Measurements from ENCODE around the gene RASSF1. TPM values are rescaled to one million over a fixed set of nuclear protein-coding genes. Genes with fewer than 3 reads are reported as not detected.
A peak's percentile ranks its signal among the peaks of the same experiment; 100 is the strongest.

RASSF1 gene
- total and polyA plus RNA-seq, 10 of the 15 experiments (the other 5 are each of a cell fraction or from before 2014, with no cell fraction given) = 4.4 to 59.6 (median 37.2) TPM

DNA sequence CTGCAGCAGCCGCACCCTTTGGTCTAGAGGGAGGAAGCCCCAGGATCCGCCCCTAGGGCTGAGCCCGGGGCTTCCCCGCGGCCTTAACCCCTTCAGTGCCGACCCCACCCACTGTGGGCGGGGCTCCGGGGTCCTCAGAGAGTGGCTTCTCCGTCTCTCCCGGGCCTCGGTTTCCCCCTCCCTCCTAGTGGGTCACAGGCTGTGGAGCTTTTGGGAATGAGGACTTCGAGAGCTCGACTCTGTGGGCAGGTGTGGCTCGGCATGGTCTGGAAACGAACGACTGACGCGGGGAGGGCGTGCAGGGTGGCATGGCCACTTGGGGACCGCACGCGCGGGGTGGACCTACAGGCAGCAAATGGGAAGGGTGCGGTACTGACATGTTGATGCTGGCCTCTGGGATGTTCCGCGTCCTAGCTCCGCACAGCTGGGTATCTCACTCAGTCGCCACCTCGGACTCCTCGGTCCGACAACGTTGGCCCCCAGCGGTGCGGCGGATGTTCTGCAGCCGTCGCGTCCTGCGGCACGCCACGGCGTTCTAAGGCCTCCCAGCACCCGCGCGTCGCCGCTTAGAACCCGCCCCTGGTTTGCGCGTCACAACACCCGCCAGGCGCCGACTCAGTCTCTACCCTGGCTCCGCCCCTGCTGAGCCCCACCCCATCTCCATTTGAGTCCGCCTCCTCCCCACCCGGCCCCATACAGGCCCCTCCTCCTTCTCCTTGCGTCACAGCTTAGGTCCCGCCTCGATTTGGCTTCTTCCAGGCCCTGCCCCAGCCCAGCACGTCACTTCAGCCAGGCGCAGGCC lies 41.6 kb downstream of the RASSF1 start, which contains the start of the genes HYAL3 and NAA80 (continued):
- TF ChIP-seq, protein P1, sequence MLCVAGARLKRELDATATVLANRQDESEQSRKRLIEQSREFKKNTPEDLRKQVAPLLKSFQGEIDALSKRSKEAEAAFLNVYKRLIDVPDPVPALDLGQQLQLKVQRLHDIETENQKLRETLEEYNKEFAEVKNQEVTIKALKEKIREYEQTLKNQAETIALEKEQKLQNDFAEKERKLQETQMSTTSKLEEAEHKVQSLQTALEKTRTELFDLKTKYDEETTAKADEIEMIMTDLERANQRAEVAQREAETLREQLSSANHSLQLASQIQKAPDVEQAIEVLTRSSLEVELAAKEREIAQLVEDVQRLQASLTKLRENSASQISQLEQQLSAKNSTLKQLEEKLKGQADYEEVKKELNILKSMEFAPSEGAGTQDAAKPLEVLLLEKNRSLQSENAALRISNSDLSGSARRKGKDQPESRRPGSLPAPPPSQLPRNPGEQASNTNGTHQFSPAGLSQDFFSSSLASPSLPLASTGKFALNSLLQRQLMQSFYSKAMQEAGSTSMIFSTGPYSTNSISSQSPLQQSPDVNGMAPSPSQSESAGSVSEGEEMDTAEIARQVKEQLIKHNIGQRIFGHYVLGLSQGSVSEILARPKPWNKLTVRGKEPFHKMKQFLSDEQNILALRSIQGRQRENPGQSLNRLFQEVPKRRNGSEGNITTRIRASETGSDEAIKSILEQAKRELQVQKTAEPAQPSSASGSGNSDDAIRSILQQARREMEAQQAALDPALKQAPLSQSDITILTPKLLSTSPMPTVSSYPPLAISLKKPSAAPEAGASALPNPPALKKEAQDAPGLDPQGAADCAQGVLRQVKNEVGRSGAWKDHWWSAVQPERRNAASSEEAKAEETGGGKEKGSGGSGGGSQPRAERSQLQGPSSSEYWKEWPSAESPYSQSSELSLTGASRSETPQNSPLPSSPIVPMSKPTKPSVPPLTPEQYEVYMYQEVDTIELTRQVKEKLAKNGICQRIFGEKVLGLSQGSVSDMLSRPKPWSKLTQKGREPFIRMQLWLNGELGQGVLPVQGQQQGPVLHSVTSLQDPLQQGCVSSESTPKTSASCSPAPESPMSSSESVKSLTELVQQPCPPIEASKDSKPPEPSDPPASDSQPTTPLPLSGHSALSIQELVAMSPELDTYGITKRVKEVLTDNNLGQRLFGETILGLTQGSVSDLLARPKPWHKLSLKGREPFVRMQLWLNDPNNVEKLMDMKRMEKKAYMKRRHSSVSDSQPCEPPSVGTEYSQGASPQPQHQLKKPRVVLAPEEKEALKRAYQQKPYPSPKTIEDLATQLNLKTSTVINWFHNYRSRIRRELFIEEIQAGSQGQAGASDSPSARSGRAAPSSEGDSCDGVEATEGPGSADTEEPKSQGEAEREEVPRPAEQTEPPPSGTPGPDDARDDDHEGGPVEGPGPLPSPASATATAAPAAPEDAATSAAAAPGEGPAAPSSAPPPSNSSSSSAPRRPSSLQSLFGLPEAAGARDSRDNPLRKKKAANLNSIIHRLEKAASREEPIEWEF (IDR thresholded peaks at IDR 0.05; ENCODE audit: insufficient replicate concordance, low read depth, low read length) = no peak
- TF ChIP-seq ZSCAN29 (IDR thresholded peaks at IDR 0.05) = no peak
- peak; percentile 34; the same call in 1 of the 2 replicates for TF ChIP-seq CBFB (IDR thresholded peaks at IDR 0.05; ENCODE audit: low read depth)
- no peak for TF ChIP-seq ZBED1 (IDR thresholded peaks at IDR 0.05; ENCODE audit: borderline replicate concordance)
- TF ChIP-seq MEF2B (IDR thresholded peaks at IDR 0.05; ENCODE audit: partially characterized antibody, poor library complexity, severe bottlenecking) = peak; percentile 17
- TF ChIP-seq CHD2 (IDR thresholded peaks at IDR 0.05; ENCODE audit: borderline replicate concordance, low read depth, low read length) = no peak
- peak; percentile 100 for TF ChIP-seq HDGF (IDR thresholded peaks at IDR 0.05)
- no peak for TF ChIP-seq RAD51 (IDR thresholded peaks at IDR 0.05)
- TF ChIP-seq BCL11A (IDR thresholded peaks at IDR 0.05; ENCODE audit: low read depth, low read length) = no peak
- TF ChIP-seq USF2 (IDR thresholded peaks at IDR 0.05; ENCODE audit: borderline replicate concordance, low read depth, low read length) = no peak
- no peak for TF ChIP-seq MTA3 (IDR thresholded peaks at IDR 0.05; ENCODE audit: borderline replicate concordance, low read length)
- TF ChIP-seq EZH2 (IDR thresholded peaks at IDR 0.05; ENCODE audit: borderline replicate concordance, control insufficient read depth, low read depth, low read length) = no peak
- TF ChIP-seq GATAD2B (conservative IDR thresholded peaks at IDR 0.05; ENCODE audit: low read depth) = peak; percentile 95
- no peak for TF ChIP-seq RBBP5 (conservative IDR thresholded peaks at IDR 0.05)
- TF ChIP-seq EED (IDR thresholded peaks at IDR 0.05; ENCODE audit: low read depth) = no peak
- peak; percentile 99 for TF ChIP-seq POLR2A (IDR thresholded peaks at IDR 0.05; ENCODE audit: low read depth, low read length)
- peak; percentile 27 to 55; a peak in 2 of 4 replicates for TF ChIP-seq IKZF2 (IDR thresholded peaks at IDR 0.05)
- TF ChIP-seq CBX5 (IDR thresholded peaks at IDR 0.05; ENCODE audit: low read depth) = no peak
- TF ChIP-seq RAD21 (IDR thresholded peaks at IDR 0.05; ENCODE audit: insufficient read depth, low read depth, low read length) = no peak
- TF ChIP-seq SMC3 (IDR thresholded peaks at IDR 0.05; ENCODE audit: borderline replicate concordance, low read length) = no peak
- TF ChIP-seq ETV6 (conservative IDR thresholded peaks at IDR 0.05 in 1 of 2, IDR thresholded peaks at IDR 0.05 in 1 of 2; ENCODE audit: borderline replicate concordance in 1 of 2, low read depth in 1 of 2) = no peak
- TF ChIP-seq POLR2AphosphoS2 (IDR thresholded peaks at IDR 0.05; ENCODE audit: low read depth, low read length) = peak; percentile 81; the same call in 1 of the 2 replicates
- TF ChIP-seq YBX1 (IDR thresholded peaks at IDR 0.05) = no peak
- TF ChIP-seq, protein P2, sequence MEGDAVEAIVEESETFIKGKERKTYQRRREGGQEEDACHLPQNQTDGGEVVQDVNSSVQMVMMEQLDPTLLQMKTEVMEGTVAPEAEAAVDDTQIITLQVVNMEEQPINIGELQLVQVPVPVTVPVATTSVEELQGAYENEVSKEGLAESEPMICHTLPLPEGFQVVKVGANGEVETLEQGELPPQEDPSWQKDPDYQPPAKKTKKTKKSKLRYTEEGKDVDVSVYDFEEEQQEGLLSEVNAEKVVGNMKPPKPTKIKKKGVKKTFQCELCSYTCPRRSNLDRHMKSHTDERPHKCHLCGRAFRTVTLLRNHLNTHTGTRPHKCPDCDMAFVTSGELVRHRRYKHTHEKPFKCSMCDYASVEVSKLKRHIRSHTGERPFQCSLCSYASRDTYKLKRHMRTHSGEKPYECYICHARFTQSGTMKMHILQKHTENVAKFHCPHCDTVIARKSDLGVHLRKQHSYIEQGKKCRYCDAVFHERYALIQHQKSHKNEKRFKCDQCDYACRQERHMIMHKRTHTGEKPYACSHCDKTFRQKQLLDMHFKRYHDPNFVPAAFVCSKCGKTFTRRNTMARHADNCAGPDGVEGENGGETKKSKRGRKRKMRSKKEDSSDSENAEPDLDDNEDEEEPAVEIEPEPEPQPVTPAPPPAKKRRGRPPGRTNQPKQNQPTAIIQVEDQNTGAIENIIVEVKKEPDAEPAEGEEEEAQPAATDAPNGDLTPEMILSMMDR (IDR thresholded peaks at IDR 0.05 in 2 of 3, conservative IDR thresholded peaks at IDR 0.05 in 1 of 3; ENCODE audit: control insufficient read depth in 2 of 3, extremely low read depth in 1 of 3, insufficient read depth in 1 of 3, low read depth in 3 of 3, low read length in 3 of 3) = peak; percentile 24 to 56 (median 50); a peak in 4 of 6 replicates

Data from GM12878 (cell line).